Mucosa of descending colon (tissue), 3 donors: ENCODE measurements around the gene UTS2B. TPM values are rescaled to one million over a fixed set of nuclear protein-coding genes. Genes with fewer than 3 reads are reported as not detected.

Source experiments
- ATAC-seq: fragments of 200-7000 bp; cut with Tn5 transposase; one replicate; pipeline ENCODE4 v1.9.1; 2020; ENCODE audit warnings: mild to moderate bottlenecking, moderate library complexity
- DNase-seq, 3 donors: peaks; one replicate each; pipeline ENCODE4 v3.0.0-alpha.2; 2020
- H3K36me3 ChIP-seq: fragments of 200-600 bp; one replicate; pipeline ENCODE4 v1.8.0; 2021; ENCODE audit warnings: low read depth, mild to moderate bottlenecking
- H3K4me1 ChIP-seq: fragments of 200-600 bp; one replicate; pipeline ENCODE4 v1.8.0; 2021; ENCODE audit warnings: low read depth, mild to moderate bottlenecking
- H3K4me3 ChIP-seq: fragments of 200-600 bp; one replicate; pipeline ENCODE4 v1.8.0; 2021; ENCODE audit warnings: mild to moderate bottlenecking
- H3K9me3 ChIP-seq: fragments of 200-600 bp; one replicate; pipeline ENCODE4 v1.8.0; 2021; ENCODE audit warnings: mild to moderate bottlenecking
- CTCF ChIP-seq: fragments of 200-600 bp; IDR thresholded peaks from one replicate; pipeline ENCODE4 v1.8.0; 2022; ENCODE audit warnings: antibody characterized with exemption, mild to moderate bottlenecking
- intact Hi-C, 2 donors: fragments of 100-400 bp; cut with DNase I in 1 of 2; cut with micrococcal nuclease in 1 of 2; formaldehyde crosslinking; loops; one replicate each; pipeline versions ENCODE4 v1.11.0 to v1.11.1; 2022; cut with DNase I, micrococcal nuclease
- total RNA-seq, 3 donors: library from RNA; stranded (reverse); fragmentation: NEBNext Ultra II Directional in 2 of 3; extraction: Animal tissue kit (Norgen Biotek cat#: 25700) in 2 of 3; gene quantifications; one replicate each; pipeline versions ENCODE4 v1.2.1 to v1.2.4, GENCODE V29; 2021 to 2023
- donor health status: DM: no; HTN: no; CAD: no; lungs with moderate emphysema.
- donor health status: DM: no; HTN: no; CAD: no.
- donor health status: DM: no; HTN: yes; CAD: no.

UTS2B gene
- total RNA-seq, 3 donors from 2014 or later, result 0.47 TPM; not detected in 2

GRCh38 chr3:191260431-191261303 lies 69.7 kb downstream of the UTS2B start:
- H3K4me3 ChIP-seq, result no peak overlapping the region
- intact Hi-C loops, result no loop called here
- no peak for TF ChIP-seq CTCF
- H3K36me3 ChIP-seq, result no peaks in the 10 kb centered on the region
- ATAC-seq (no peak), DNase-seq (no peak)
- no peaks in the 10 kb centered on the region for H3K4me1 ChIP-seq
- no peaks in the 10 kb centered on the region for H3K9me3 ChIP-seq

- Histone ChIP-seq H3K4me1 (no peaks in the 10 kb centered on the region), H3K36me3 (no peaks in the 10 kb centered on the region), H3K4me3 (no peak overlapping the region), H3K9me3 (no peaks in the 10 kb centered on the region)
- TF ChIP-seq CTCF, result no peak
- intact Hi-C loops, result no loop called here
- ATAC-seq (no peak), DNase-seq (no peak)
These were observed 70.8 kb downstream of the UTS2B start for GRCh38 chr3:191259486-191259885.

GRCh38 chr3:191257286-191257685 lies 73.0 kb downstream of the UTS2B start:
- Histone ChIP-seq H3K4me1 (no peaks in the 10 kb centered on the region), H3K4me3 (no peak overlapping the region), H3K9me3 (no peaks in the 10 kb centered on the region), H3K36me3 (no peaks in the 10 kb centered on the region)
- ATAC-seq (no peak), DNase-seq (no peak)
- no peak for TF ChIP-seq CTCF
- intact Hi-C loops, result no loop called here

- Histone ChIP-seq H3K4me1 (no peaks in the 10 kb centered on the region), H3K9me3 (no peaks in the 10 kb centered on the region), H3K36me3 (no peaks in the 10 kb centered on the region), H3K4me3 (no peak overlapping the region)
- intact Hi-C loops, result no loop called here
- ATAC-seq, result no peak
- no peak for TF ChIP-seq CTCF
- no peak for DNase-seq
These were observed 73.9 kb downstream of the UTS2B start for GRCh38 chr3:191256405-191256804.

- no peak overlapping the region for H3K4me3 ChIP-seq
- DNase-seq (no peak), ATAC-seq (no peak)
- no peaks in the 10 kb centered on the region for H3K9me3 ChIP-seq
- no peaks in the 10 kb centered on the region for H3K4me1 ChIP-seq
- no peaks in the 10 kb centered on the region for H3K36me3 ChIP-seq
- intact Hi-C loops, result no loop called here
- no peak for TF ChIP-seq CTCF
These were observed 75.2 kb downstream of the UTS2B start for GRCh38 chr3:191255156-191255555.
